ENCODE measurements around the gene LRBA. TPM values are rescaled to one million over a fixed set of nuclear protein-coding genes. Genes with fewer than 3 reads are reported as not detected.

LRBA gene
- total RNA-seq, 1 experiment from 2014 or later = 55.3 TPM

DNA sequence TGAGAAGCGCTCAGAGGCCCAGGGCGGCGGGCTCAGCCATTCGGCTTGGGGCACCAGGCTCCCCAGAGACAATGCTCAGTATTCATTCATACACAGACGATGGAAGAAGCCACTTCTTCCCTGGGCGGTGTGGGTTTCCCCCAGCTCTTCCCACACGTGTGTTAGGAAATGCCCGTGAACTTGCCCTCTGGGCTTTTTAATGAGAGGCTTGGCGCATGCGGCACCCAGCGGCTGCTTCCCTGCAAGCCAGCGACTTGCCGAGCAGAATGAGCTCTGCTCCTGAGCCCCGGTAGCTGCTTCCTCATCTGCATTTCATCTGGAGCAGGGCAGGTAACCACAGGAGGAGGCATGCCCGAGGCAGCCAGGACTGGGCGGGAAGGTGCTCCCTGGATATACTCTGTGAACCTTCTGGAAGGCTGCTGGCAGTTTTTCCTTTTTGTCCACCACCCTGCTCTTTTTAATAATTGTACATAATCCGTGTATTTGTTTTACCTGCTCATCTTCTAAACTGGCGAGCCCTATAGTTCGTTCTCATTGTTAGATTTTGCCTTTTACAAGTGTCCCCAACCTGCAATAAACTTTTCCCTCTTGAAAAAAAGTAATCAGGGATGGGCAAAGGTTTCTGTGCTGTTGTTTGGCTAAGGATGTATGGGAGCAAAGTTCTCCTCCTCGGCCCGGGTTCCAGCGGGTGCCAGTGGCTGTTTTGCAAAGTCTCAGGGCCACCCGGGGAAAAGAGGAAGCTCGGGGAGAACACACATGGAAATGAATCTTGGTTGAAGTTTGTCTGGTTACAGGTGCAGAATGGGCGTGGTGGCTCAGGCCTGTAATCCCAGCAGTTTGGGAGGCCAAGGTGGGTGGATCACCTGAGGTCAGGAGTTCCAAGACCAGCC is 758.0 kb downstream of the LRBA start:
- H3K79me1 ChIP-seq (ENCODE audit: insufficient read depth, low read depth, low read length, poor library complexity, severe bottlenecking) = no peaks in the 10 kb centered on the region
- no peaks in the 10 kb centered on the region for H3K79me2 ChIP-seq (ENCODE audit: insufficient read depth, low read length)
- H3K4me2 ChIP-seq (ENCODE audit: insufficient read depth, insufficient read length, low read length) = no peak overlapping the region
- H3K18ac ChIP-seq (ENCODE audit: insufficient read length, low read depth, low read length) = no peak overlapping the region
- H3K56ac ChIP-seq (ENCODE audit: insufficient read length, low read depth, low read length) = no peak overlapping the region
- no peak overlapping the region for H2BK5ac ChIP-seq (ENCODE audit: insufficient read length, low read length)
- Mint-ChIP-seq H3K36me3 (ENCODE audit: insufficient read depth in 1 of 3, low read depth in 3 of 3) (peaks cover 0 to 4% (median 0%) of the 10 kb centered on the region in 3 experiments; a peak in 1 of 7 replicates), H3K4me3 (peak overlapping the region in 1 of 2 experiments; percentile 16; a peak in 1 of 5 replicates), H3K9me3 (no peaks in the 10 kb centered on the region; a peak in 2 of 5 replicates), H3K4me1 (peaks cover 32 to 34% of the 10 kb centered on the region in 2 experiments), H3K27me3 (ENCODE audit: low read depth) (no peaks in the 10 kb centered on the region; the same call in none of the 2 replicates), H3K27ac (peak overlapping the region in 1 of 3 experiments; percentile 75; a peak in 2 of 7 replicates)
- WGBS (ENCODE audit: extremely low coverage, insufficient read length, low lambda C conversion rate) = no CpG with 5 or more reads among the region's 25 CpGs
- no peaks in the 10 kb centered on the region for H3K27me3 ChIP-seq (ENCODE audit: insufficient read depth, low read length)
- no peak overlapping the region for H3K23ac ChIP-seq (ENCODE audit: insufficient read length, low read depth, low read length)
- H2AK5ac ChIP-seq (ENCODE audit: insufficient read length, low read length) = no peak overlapping the region
- H3K9me3 ChIP-seq (ENCODE audit: control insufficient read depth, low read depth, low read length) = no peaks in the 10 kb centered on the region
- H3K4ac ChIP-seq (ENCODE audit: low read depth, low read length) = no peak overlapping the region
- no peak overlapping the region for H2BK20ac ChIP-seq (ENCODE audit: low read depth, low read length, poor library complexity, severe bottlenecking)
- no peak overlapping the region for H4K5ac ChIP-seq (ENCODE audit: insufficient read length, low read depth, low read length)
- H3K14ac ChIP-seq (ENCODE audit: insufficient read depth, low read length) = no peak overlapping the region
- no peak overlapping the region for H2BK12ac ChIP-seq (ENCODE audit: insufficient read length, low read depth, low read length)
- no peak overlapping the region for H3K27ac ChIP-seq (ENCODE audit: insufficient read length, low read depth, low read length)
- TF ChIP-seq, protein P1, sequence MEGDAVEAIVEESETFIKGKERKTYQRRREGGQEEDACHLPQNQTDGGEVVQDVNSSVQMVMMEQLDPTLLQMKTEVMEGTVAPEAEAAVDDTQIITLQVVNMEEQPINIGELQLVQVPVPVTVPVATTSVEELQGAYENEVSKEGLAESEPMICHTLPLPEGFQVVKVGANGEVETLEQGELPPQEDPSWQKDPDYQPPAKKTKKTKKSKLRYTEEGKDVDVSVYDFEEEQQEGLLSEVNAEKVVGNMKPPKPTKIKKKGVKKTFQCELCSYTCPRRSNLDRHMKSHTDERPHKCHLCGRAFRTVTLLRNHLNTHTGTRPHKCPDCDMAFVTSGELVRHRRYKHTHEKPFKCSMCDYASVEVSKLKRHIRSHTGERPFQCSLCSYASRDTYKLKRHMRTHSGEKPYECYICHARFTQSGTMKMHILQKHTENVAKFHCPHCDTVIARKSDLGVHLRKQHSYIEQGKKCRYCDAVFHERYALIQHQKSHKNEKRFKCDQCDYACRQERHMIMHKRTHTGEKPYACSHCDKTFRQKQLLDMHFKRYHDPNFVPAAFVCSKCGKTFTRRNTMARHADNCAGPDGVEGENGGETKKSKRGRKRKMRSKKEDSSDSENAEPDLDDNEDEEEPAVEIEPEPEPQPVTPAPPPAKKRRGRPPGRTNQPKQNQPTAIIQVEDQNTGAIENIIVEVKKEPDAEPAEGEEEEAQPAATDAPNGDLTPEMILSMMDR (conservative IDR thresholded peaks at IDR 0.05) = peak; percentile 21; the same call in 1 of the 3 replicates
- H4K20me1 ChIP-seq (ENCODE audit: control insufficient read depth, insufficient read depth, insufficient read length) = no peaks in the 10 kb centered on the region
- H2BK120ac ChIP-seq (ENCODE audit: low read depth, low read length, poor library complexity, severe bottlenecking) = no peak overlapping the region
- no peak overlapping the region for H3K9ac ChIP-seq (ENCODE audit: extremely low read depth, insufficient read length, low read length)
- H3T11ph ChIP-seq (ENCODE audit: low read length) = no peak overlapping the region
- H2BK15ac ChIP-seq (ENCODE audit: low read depth, low read length) = no peak overlapping the region
- no peaks in the 10 kb centered on the region for H3K23me2 ChIP-seq (ENCODE audit: insufficient read length, low read depth, low read length, poor library complexity, severe bottlenecking)
- 0 out of 2 replicates have a peak, but pooled peaks cover 3% of the 10 kb centered on the region for H3K4me1 ChIP-seq (ENCODE audit: insufficient read depth, low read length)
- H4K8ac ChIP-seq (replicated peaks; ENCODE audit: insufficient read length, low read depth, low read length) = no peak overlapping the region
- H4K91ac ChIP-seq (ENCODE audit: insufficient read length, low read depth, low read length) = no peak overlapping the region
- no peak overlapping the region for H2AFZ ChIP-seq (ENCODE audit: low read length)
- peak; percentile 81 for DNase-seq
